GM19023 (cell line): ENCODE results near the gene IGFN1.

Source experiments
- ATAC-seq: cut with Tn5 transposase; IDR thresholded peaks from one replicate; pipeline ENCODE4 v1.9.1; 2021; ENCODE audit warnings: mild to moderate bottlenecking, moderate library complexity; ENCODE audit not compliant: unreplicated experiment

IGFN1 gene

GRCh38 chr1:201215531-201216357 lies 25.1 kb downstream of the IGFN1 start:
- ATAC-seq = no peak

DNA sequence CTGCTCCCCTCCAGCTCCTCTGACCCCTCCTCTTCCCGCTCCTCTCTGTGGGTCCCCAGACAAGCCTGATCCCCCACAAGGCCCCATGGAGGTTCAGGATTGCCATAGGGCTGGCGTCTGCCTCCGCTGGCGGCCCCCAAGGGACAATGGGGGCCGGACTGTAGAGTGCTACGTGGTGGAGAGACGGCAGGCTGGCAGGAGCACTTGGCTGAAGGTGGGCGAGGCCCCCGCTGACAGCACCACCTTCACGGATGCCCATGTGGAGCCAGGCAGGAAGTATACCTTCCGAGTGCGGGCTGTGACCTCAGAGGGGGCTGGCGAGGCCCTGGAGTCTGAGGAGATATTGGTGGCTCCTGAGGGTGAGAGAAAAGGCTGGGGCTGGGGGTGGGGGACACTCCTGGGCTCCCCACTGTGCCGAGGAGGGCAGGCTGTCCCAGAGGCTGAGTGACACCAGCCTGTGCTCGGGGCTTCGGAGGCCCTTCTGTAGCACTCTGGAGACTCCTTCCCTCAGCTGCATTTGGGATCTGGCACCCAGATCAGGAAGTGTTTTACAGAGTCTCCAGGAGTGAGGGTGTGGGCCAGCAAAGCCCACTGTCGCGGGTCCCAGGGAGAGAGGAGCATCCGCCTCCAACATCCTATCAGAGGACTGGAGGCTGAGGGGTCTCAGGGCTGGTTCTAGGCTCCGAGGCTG lies 25.9 kb downstream of the IGFN1 start:
- ATAC-seq = no peak

DNA sequence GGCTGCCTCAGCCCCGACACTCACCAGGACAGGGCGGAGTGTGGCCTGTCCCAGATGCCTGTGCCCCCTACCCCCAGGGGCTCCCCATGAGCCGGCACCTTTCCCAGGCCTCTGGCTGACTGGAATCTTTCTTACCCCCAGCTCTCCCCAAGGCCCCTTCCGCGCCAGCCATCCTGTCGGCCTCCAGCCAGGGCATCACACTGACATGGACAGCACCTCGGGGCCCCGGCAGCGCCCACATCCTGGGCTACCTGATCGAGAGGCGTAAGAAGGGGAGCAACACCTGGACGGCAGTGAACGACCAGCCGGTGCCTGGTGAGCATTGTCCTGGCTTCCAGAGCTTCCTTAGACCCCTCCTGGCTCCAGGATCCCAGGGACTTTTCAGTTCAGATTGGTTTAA lies 26.5 kb downstream of the IGFN1 start:
- no peak for ATAC-seq

DNA sequence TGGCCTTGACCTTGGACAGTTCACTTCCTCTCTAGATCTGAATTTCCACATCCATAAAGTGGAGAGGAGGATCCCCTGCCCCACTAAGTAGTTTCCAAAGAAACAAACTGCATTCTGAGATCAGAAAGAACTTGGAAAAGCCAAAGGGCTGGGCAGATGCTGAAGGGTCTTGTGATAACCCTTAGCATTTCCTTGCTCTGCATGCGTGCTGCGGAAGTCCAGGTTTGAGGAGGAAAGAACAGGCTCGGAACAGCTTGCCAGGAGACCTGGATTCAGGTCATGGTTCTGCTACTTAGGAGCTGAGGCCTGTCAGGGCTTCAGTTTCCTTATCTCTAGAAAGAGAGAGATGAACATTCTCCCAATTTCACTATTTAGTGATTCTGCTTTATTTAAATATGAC lies 27.2 kb downstream of the IGFN1 start:
- ATAC-seq = no peak

DNA sequence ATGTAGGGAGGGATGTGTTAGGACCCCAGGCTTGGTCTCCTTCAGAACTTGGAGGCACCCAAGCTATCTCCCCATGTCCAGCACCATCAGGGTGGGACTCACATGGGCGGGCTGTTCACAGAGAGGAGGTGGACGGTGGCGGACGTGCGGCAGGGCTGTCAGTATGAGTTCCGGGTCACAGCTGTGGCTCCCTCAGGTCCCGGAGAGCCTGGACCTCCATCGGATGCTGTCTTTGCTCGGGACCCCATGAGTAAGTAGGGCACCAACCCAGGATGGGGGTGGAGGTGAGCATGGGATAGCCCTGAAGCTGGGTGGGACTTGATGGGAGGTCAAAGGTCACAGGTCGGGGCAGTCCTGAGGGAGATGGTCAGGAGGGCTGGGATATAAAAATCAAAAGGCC lies 27.8 kb downstream of the IGFN1 start:
- no peak for ATAC-seq

- no peak for ATAC-seq
These were observed 29.1 kb downstream of the IGFN1 start for GRCh38 chr1:201219481-201220387.

- no peak for ATAC-seq
These were observed 29.7 kb downstream of the IGFN1 start for GRCh38 chr1:201220388-201220715.

GRCh38 chr1:201221201-201221846 lies 30.7 kb downstream of the IGFN1 start:
- no peak for ATAC-seq

DNA sequence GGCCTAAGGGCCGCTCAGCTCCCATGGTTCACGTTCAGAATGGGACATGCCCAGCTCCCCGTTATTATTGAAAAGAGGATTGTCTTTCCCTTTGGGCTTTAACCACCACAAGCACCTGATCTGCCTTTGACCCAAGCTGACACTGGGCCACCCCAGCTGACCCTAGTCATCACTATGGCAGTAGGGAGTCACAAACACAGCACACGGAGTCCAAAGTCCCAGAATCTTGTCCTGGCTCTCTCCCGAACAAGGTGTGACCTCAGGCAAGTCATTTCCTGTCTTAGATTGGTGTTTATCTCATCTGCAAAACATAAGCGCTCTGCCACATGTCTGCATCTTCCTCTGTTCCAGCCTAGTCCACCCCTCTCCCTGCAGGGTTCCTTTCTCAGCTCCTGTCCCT lies 31.5 kb downstream of the IGFN1 start:
- no peak for ATAC-seq

DNA sequence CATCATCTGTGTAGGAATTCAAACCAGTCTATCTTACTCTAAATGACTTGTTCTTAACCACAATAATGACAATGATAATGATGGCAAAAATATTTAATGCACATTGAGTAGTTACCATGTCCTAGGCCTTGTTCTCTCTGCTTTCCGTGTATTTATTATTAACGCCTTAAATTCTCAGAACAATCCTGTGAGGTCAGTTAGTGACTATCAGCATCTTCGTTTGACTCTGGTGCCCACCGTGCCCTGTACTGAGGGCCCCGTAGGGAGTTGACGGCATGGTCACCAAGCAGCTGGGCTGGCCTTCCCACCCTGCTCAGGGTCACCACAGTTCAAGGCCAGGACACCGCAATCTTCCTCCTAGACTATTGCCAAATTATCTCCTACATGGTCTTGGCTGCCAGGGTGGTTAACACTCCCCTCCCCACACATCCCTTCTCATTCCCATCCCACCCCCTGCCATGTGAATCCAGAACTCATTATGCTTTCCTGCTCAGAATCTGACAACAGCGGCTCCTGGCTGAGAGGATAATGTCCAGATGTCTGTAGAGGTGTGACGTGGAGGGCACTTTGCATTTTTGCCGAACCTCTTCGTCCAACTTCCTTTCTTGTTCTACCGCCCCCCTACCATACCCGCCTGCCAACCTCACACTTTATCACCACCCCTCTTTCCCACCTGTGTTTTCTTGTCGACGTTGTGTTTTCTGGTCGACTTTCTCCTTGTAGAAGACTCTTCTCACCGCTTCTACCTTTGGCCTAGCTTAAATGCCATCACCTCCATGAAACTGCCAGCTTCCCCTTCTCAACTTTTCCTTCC lies 33.4 kb downstream of the IGFN1 start:
- no peak for ATAC-seq

DNA sequence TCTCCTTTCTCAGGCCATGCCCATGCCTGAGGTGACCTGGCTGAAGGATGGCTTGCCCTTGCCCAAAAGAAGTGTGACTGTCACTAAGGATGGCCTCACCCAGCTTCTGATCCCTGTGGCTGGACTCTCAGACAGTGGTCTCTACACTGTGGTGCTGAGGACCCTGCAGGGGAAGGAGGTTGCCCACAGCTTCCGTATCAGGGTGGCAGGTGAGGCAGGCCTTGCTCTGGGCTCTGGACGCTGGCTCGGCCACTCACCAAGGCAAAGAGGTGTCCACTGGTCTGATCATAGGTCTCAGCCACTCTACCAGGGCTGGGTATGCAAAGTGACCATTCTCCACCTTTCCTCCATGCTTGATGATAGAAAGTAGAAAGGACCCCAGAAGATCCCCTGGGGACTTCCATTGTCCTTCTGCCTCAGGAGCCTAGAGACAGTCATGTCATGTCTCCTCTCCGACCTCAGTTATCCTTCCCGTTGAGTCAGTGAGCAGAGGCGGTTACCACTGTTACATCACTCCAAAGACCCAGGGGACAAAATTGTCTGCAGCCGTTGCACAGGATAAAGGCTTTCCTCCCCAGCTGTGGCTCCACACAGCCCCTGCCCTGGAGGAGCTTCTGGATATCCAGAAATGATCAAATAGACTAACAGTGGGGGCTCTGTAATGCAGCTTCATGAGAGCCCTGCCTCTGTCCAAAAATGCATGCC lies 34.2 kb downstream of the IGFN1 start:
- no peak for ATAC-seq

- ATAC-seq = no peak
These were observed 35.5 kb downstream of the IGFN1 start for GRCh38 chr1:201226178-201226514.

- ATAC-seq = no peak
These were observed 36.4 kb downstream of the IGFN1 start for GRCh38 chr1:201226859-201227488.

DNA sequence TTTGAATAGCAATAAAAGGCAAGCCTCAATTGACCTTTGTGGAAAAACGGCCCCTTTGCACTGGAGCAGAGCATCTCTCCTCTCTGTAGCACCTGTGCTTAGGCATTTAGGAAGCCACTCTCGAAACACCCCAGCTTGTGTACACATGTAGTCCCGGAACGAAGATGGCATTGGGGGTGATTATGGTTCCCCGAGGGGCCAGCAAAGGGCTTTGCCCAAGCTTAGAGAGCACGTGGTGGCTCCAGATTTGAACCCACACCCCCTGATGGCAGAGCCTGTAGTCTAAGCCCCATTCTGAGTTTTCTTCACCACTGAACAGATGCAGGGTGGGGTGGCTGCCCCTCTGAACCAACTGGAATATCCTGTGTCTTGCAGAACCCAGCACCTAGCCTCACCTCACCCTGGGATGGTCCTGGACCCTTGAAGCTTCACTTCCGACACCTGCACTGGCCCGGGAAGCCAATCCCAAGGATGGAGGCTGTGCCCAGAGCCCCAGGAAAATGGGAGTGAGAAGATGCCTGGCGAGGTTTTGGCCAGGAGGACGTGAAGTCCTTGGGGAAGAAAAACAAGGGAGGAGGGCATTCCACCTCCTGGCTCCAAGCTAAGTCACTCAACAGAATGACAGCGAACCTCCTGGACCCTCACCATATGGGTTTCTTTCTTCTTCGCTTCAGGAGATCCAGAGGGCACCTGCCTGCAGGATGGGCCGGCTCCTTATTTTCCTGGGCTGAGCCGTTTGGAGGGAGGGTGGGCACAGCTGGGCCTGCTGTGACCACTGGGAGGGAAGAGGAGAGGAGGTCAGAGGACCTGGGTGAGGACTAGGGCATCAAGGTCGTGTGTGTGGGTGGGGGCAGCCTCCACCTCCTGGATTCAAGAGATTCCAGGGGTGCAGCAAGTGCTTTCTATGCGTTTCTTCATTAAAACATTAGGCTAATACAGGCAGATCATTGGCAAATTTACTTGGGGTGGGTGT lies 37.7 kb downstream of the IGFN1 start:
- ATAC-seq = no peak

DNA sequence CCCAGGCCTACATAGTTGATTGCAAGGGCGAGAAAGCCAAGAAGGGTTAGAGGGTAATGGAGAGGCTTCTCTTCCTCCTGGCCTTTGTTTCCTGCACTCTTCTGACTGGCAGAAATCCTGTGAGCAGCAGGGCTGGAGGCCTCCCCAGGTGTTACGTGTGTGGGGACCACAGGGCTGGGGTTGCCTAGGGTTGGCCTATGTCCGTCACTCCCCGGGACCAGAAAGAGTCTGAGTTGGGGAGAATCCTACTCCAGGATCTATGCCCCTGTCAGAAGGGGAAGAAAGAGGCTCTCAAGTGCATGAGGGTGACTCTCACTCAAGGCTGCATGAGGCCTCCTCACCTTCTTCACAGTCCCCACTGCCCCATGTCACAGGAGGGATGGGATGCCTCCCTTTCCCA lies 38.5 kb downstream of the IGFN1 start:
- ATAC-seq = no peak

DNA sequence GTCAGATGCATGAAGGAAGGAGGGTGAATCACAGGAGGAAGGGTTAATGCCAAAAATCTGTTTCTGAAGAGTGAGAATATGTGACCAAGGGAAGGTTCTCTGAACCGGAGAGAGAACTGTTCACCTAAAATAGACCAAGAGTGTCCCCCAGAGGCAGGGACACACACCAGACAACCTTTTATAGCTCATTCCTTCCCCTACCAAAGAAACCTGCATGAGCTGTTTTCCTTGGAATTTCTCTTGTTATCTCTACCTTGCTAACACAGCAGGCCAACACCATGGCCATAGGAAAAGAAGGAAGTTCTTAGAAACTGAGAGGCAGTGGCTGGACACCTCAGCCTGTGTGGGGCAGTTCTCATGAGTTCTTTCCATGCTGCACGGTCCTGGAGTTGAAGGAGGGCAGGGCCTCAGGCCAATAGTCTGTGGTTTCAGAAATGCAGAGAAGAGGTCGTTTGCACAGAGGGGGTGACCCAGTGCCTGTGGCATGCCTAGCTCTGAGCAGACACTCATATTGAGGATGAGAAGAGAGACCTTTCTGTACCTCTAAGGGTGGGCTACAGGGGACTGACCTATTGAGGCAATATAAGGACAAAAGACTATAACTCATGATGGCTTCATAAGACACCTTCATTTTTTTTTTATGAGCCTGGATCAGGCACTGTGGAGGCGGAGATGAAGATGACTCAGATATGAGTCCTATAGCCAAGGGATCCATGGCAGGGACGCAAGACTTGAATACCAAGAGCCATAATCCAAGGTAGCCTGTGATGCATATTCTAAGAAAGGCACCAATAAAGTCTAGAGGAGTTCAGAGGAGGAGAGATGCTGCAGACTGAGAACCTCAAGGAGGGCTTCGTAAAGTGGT lies 39.4 kb downstream of the IGFN1 start:
- ATAC-seq = no peak

GRCh38 chr1:201230676-201231075 lies 40.1 kb downstream of the IGFN1 start:
- ATAC-seq = no peak
